ENCODE results near the gene SORBS2. TPM values are rescaled to one million over a fixed set of nuclear protein-coding genes. Genes with fewer than 3 reads are reported as not detected.

Gene SORBS2
- total and polyA plus RNA-seq, 2 of the 8 experiments (the other 6 are each of a cell fraction or from before 2014, with no cell fraction given), result 73.0 to 87.1 TPM

- TF ChIP-seq POLR2AphosphoS5 (IDR thresholded peaks at IDR 0.05; ENCODE audit: low read depth, low read length), result no peak
- no peak for TF ChIP-seq SIRT6 (IDR thresholded peaks at IDR 0.05; ENCODE audit: low read length)
- TF ChIP-seq GABPA (IDR thresholded peaks at IDR 0.05; ENCODE audit: borderline replicate concordance, insufficient read depth, low read length), result no peak
These were observed 116.3 kb downstream of the SORBS2 start (continued) for GRCh38 chr4:185695743-185696142.
